GM23338 (cell line): Measurements from ENCODE around the gene CFAP157. TPM values are rescaled to one million over a fixed set of nuclear protein-coding genes. Genes with fewer than 3 reads are reported as not detected.

Experiments
- ATAC-seq: fragments of 200-7000 bp; cut with Tn5 transposase; 3 replicates; pipeline ENCODE4 v1.9.1; 2020
- DNase-seq: peaks from one replicate; pipeline ENCODE4 v3.0.0-alpha.2; 2015; ENCODE audit warnings: low spot score
- H2AFZ ChIP-seq: fragments of 200-600 bp; sonication (generic); 2 replicates; pipeline ENCODE4 v1.8.0; 2016; ENCODE audit warnings: antibody characterized with exemption, mild to moderate bottlenecking, moderate library complexity
- H3F3A ChIP-seq: fragments of 200-600 bp; sonication (generic); replicated peaks from 2 replicates; pipeline ENCODE4 v1.8.0; 2017; ENCODE audit warnings: antibody characterized with exemption, mixed run types, low read depth
- H3K27ac ChIP-seq: fragments of 200-600 bp; sonication (generic); 2 replicates; pipeline ENCODE4 v1.6.1; 2016; ENCODE audit warnings: low read depth
- H3K27me3 ChIP-seq: fragments of 200-600 bp; sonication (generic); 2 replicates; pipeline ENCODE4 v1.8.0; 2016; ENCODE audit warnings: mild to moderate bottlenecking, mixed run types, moderate library complexity; ENCODE audit not compliant: insufficient read depth
- H3K36me3 ChIP-seq: fragments of 200-600 bp; sonication (generic); 2 replicates; pipeline ENCODE4 v1.8.0; 2016; ENCODE audit warnings: mild to moderate bottlenecking; ENCODE audit not compliant: insufficient read depth
- H3K4me1 ChIP-seq: fragments of 200-600 bp; sonication (generic); 2 replicates; pipeline ENCODE4 v1.8.0; 2016; ENCODE audit warnings: mild to moderate bottlenecking, moderate library complexity; ENCODE audit not compliant: insufficient read depth
- H3K4me2 ChIP-seq: fragments of 200-600 bp; sonication (generic); 2 replicates; pipeline ENCODE4 v1.7.1; 2017; ENCODE audit warnings: mixed run types
- H3K4me3 ChIP-seq: fragments of 200-600 bp; sonication (generic); 2 replicates; pipeline ENCODE4 v1.6.1; 2016; ENCODE audit warnings: mixed run types
- H3K79me2 ChIP-seq: fragments of 200-600 bp; sonication (generic); replicated peaks from 2 replicates; pipeline ENCODE4 v1.8.0; 2017; ENCODE audit warnings: mild to moderate bottlenecking; ENCODE audit not compliant: insufficient read depth
- H3K9me2 ChIP-seq: fragments of 200-600 bp; sonication (generic); 2 replicates; pipeline ENCODE4 v1.8.0; 2017; ENCODE audit not compliant: insufficient read depth
- H4K20me1 ChIP-seq: fragments of 200-600 bp; sonication (generic); replicated peaks from 2 replicates; pipeline ENCODE4 v1.8.0; 2017; ENCODE audit warnings: mild to moderate bottlenecking; ENCODE audit not compliant: insufficient read depth
- H3K27ac Mint-ChIP-seq: 2 replicates; pipeline ENCODE4 v1.8.0; 2020; ENCODE audit warnings: inconsistent platforms, mild to moderate bottlenecking, moderate library complexity, mixed read lengths
- H3K27me3 Mint-ChIP-seq: 3 replicates; pipeline ENCODE4 v1.8.0; 2022; ENCODE audit warnings: low read depth, mild to moderate bottlenecking, moderate library complexity, mixed read lengths, inconsistent platforms; ENCODE audit not compliant: insufficient read depth, poor library complexity
- H3K36me3 Mint-ChIP-seq: 3 replicates; pipeline ENCODE4 v1.8.0; 2021; ENCODE audit warnings: low read depth, mild to moderate bottlenecking, inconsistent platforms, moderate library complexity, mixed read lengths
- H3K4me1 Mint-ChIP-seq: 3 replicates; pipeline ENCODE4 v1.8.0; 2020; ENCODE audit warnings: mild to moderate bottlenecking, inconsistent platforms, mixed read lengths
- H3K4me3 Mint-ChIP-seq: 3 replicates; pipeline ENCODE4 v1.8.0; 2021; ENCODE audit warnings: moderate library complexity, mild to moderate bottlenecking, inconsistent platforms, mixed read lengths
- H3K9me3 Mint-ChIP-seq: 3 replicates; pipeline ENCODE4 v1.8.0; 2020; ENCODE audit warnings: moderate library complexity, mild to moderate bottlenecking, inconsistent platforms, mixed read lengths
- CREB1 ChIP-seq: fragments of 250-450 bp; sonication (Bioruptor Pico); IDR thresholded peaks from 2 replicates; pipeline ENCODE4 v1.5.0; 2020; ENCODE audit warnings: low read depth, mild to moderate bottlenecking, moderate library complexity
- EZH2phosphoT487 ChIP-seq: fragments of 200-600 bp; sonication (generic); IDR thresholded peaks from one replicate; pipeline ENCODE4 v1.8.1; 2018; ENCODE audit warnings: antibody characterized with exemption; ENCODE audit not compliant: unreplicated experiment
- JUNB ChIP-seq: IDR thresholded peaks from one replicate; pipeline ENCODE4 v1.6.1; 2016; ENCODE audit warnings: antibody characterized with exemption; ENCODE audit not compliant: unreplicated experiment
- NANOG ChIP-seq: IDR thresholded peaks from 2 replicates; pipeline ENCODE4 v1.6.1; 2016; ENCODE audit warnings: antibody characterized with exemption, borderline replicate concordance
- POLR2AphosphoS5 ChIP-seq: IDR thresholded peaks from 2 replicates; pipeline ENCODE4 v1.6.1; 2016; ENCODE audit warnings: antibody characterized with exemption, low read depth
- STAT1 ChIP-seq: IDR thresholded peaks from one replicate; pipeline ENCODE4 v1.6.1; 2016; ENCODE audit warnings: antibody characterized with exemption; ENCODE audit not compliant: unreplicated experiment
- ZNF114 ChIP-seq: fragments of 250-450 bp; sonication (Bioruptor Pico); IDR thresholded peaks from 2 replicates; pipeline ENCODE4 v1.5.0; 2020; ENCODE audit warnings: mild to moderate bottlenecking, moderate library complexity
- ZNF331 ChIP-seq: fragments of 250-450 bp; sonication (Bioruptor Pico); IDR thresholded peaks from 2 replicates; pipeline ENCODE4 v1.5.0; 2020; ENCODE audit warnings: low read depth, mild to moderate bottlenecking, moderate library complexity
- polyA plus RNA-seq: library from polyadenylated mRNA; unstranded; fragments of >200 nt; fragmentation: Nextera tagmentation; extraction: Ambion mirVana; gene quantifications from 2 replicates; pipeline ENCODE4 v1.2.1, GENCODE V29; 2016
- total RNA-seq: library from RNA; depleted of rRNA; stranded (reverse); fragments of >200 nt; shearing (Covaris generic); gene quantifications from 2 replicates; pipeline ENCODE4 v1.2.3, GENCODE V29; 2014
- TF ChIP-seq, protein P1 (sequence below), 2 experiments: fragments of 200-600 bp in 1 of 2; sonication (generic) in 1 of 2; conservative IDR thresholded peaks; 2 replicates each; pipeline versions ENCODE4 v1.5.1 to v1.6.1; 2016 to 2017; ENCODE audit warnings: antibody characterized with exemption in 2 of 2, low read depth in 2 of 2, mild to moderate bottlenecking in 2 of 2, moderate library complexity in 1 of 2
- TF ChIP-seq, protein P2 (sequence below): IDR thresholded peaks from 2 replicates; pipeline ENCODE4 v1.6.1; 2016; ENCODE audit warnings: antibody characterized with exemption
- TF ChIP-seq, protein P3 (sequence below): IDR thresholded peaks from one replicate; pipeline ENCODE4 v1.6.1; 2018; ENCODE audit warnings: antibody characterized with exemption; ENCODE audit not compliant: unreplicated experiment

CFAP157 gene
- total and polyA plus RNA-seq, 2 experiments from 2014 or later: 0.17 to 0.55 TPM

DNA sequence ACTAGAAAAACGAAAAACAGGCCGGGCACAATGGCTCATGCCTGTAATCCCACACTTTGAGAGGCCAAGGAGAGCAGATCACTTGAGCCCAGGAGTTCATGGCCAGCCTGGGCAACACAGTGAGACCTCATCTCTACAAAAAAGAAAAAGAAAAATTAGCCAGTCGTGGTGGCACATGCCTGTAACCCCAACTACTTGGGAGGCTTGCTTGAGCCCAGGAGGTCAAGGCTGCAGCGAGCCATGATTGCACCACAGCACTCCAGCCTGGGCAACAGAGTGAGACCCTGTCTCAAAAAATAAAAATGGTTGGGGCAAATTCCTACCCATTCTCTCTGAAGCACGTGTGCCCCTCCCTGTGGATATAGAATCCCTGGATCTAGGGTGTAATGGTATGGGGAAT lies 8.4 kb upstream of the CFAP157 start (continued):
- TF ChIP-seq, protein P1, sequence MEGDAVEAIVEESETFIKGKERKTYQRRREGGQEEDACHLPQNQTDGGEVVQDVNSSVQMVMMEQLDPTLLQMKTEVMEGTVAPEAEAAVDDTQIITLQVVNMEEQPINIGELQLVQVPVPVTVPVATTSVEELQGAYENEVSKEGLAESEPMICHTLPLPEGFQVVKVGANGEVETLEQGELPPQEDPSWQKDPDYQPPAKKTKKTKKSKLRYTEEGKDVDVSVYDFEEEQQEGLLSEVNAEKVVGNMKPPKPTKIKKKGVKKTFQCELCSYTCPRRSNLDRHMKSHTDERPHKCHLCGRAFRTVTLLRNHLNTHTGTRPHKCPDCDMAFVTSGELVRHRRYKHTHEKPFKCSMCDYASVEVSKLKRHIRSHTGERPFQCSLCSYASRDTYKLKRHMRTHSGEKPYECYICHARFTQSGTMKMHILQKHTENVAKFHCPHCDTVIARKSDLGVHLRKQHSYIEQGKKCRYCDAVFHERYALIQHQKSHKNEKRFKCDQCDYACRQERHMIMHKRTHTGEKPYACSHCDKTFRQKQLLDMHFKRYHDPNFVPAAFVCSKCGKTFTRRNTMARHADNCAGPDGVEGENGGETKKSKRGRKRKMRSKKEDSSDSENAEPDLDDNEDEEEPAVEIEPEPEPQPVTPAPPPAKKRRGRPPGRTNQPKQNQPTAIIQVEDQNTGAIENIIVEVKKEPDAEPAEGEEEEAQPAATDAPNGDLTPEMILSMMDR (conservative IDR thresholded peaks at IDR 0.05; ENCODE audit: low read depth in 2 of 2): no peak
- TF ChIP-seq EZH2phosphoT487 (no peak), NANOG (no peak), STAT1 (no peak), JUNB (no peak)

DNA sequence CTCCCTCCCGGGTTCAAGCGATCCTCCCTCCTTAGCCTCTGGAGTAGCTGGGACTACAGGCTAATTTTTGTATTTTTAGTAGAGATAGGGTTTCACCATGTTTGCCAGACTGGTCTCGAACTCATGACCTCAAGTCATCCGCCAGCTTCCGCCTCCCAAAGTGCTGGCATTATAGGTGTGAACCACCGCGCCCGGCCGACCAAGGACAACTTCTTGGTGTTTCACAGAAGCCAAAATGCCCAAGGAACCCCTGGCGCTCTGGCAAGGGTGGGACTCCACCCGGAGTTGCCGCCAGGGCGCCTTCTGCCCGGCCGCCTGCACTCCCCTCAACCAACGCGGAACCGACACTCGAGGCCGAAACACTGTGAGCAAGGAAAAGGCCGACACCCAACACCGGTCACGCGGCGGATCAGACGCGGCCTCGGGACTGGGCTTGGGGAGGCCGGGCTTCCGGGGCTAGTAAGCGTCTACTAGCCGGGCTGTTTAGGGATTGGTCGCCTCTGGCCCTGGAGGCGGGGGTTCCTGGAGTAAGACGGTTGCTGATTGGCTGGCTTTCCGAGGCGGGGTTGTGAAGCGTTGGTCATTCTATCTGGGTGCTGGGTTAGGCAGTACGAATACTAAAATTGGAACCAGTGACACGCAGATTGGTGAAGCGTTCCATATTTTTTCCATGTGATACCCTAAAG lies 7.7 kb upstream of the CFAP157 start:
- H3K36me3 Mint-ChIP-seq: no peaks in the 10 kb centered on the region
- peak overlapping the region; percentile 47 for H3K4me3 ChIP-seq
- H3K79me2 ChIP-seq: no peaks in the 10 kb centered on the region
- H3K36me3 ChIP-seq: no peaks in the 10 kb centered on the region
- H3K27me3 Mint-ChIP-seq: peaks cover 6% of the 10 kb centered on the region
- H3K4me1 ChIP-seq: no peaks in the 10 kb centered on the region
- peak; percentile 98 for DNase-seq
- H2AFZ ChIP-seq: no peak overlapping the region; the same call in 1 of the 2 replicates
- H3F3A ChIP-seq: no peaks in the 10 kb centered on the region; the same call in 1 of the 2 replicates
- no peaks in the 10 kb centered on the region for H3K27me3 ChIP-seq
- peak overlapping the region; percentile 39; the same call in 1 of the 2 replicates for H3K27ac Mint-ChIP-seq
- peak overlapping the region; percentile 58; the same call in 1 of the 2 replicates for H3K4me2 ChIP-seq
- H3K27ac ChIP-seq: no peak overlapping the region
- no peaks in the 10 kb centered on the region for H4K20me1 ChIP-seq
- TF ChIP-seq ZNF331 (CRISPR knock-in tag) (no peak), CREB1 (CRISPR knock-in tag) (peak; percentile 50; the same call in 1 of the 2 replicates), POLR2AphosphoS5 (peak; percentile 95)
- no peaks in the 10 kb centered on the region for H3K9me2 ChIP-seq
- H3K4me3 Mint-ChIP-seq: peak overlapping the region; percentile 78
- H3K4me1 Mint-ChIP-seq: peaks cover 2% of the 10 kb centered on the region; the same call in 2 of the 3 replicates
- H3K9me3 Mint-ChIP-seq: no peaks in the 10 kb centered on the region; the same call in 1 of the 3 replicates
- peak; percentile 99 for ATAC-seq

DNA sequence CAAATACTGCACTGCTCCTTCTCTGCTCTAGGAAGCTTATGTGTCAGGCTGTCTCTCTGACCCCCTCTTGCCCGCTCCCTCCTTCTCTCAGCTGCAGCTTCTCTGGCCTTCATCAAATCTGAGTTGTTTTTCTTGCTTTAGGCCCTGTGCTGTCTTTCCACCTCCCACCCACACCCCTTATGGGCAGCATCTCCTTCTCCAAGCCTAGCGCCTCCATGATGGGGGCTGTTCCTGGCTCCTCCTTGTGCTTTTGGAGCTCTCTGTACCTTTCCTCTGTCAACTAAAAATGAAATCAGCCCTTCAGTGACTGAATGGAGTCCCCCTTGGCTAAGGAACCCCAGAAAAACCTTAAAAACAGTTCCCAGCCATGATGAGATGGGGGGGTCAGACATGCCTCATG lies 6.6 kb upstream of the CFAP157 start:
- Histone ChIP-seq H3K9me2 (no peaks in the 10 kb centered on the region), H2AFZ (0 out of 2 replicates have a peak overlapping the region, but pooled peaks have one; percentile 38), H3K4me3 (no peak overlapping the region), H3F3A (no peaks in the 10 kb centered on the region; the same call in 1 of the 2 replicates), H3K4me2 (no peak overlapping the region), H3K27me3 (no peaks in the 10 kb centered on the region), H3K27ac (no peak overlapping the region), H3K36me3 (no peaks in the 10 kb centered on the region), H3K79me2 (no peaks in the 10 kb centered on the region), H3K4me1 (no peaks in the 10 kb centered on the region), H4K20me1 (no peaks in the 10 kb centered on the region)
- Mint-ChIP-seq H3K4me1 (peaks cover 2% of the 10 kb centered on the region; the same call in 2 of the 3 replicates), H3K36me3 (no peaks in the 10 kb centered on the region), H3K27ac (no peak overlapping the region), H3K9me3 (no peaks in the 10 kb centered on the region; the same call in 1 of the 3 replicates), H3K4me3 (no peak overlapping the region; the same call in 2 of the 3 replicates), H3K27me3 (peaks cover 4% of the 10 kb centered on the region)
- no peak for ATAC-seq
- DNase-seq: no peak
- TF ChIP-seq CREB1 (CRISPR knock-in tag) (no peak), JUNB (no peak), ZNF114 (CRISPR knock-in tag) (no peak)
- TF ChIP-seq, protein P2, sequence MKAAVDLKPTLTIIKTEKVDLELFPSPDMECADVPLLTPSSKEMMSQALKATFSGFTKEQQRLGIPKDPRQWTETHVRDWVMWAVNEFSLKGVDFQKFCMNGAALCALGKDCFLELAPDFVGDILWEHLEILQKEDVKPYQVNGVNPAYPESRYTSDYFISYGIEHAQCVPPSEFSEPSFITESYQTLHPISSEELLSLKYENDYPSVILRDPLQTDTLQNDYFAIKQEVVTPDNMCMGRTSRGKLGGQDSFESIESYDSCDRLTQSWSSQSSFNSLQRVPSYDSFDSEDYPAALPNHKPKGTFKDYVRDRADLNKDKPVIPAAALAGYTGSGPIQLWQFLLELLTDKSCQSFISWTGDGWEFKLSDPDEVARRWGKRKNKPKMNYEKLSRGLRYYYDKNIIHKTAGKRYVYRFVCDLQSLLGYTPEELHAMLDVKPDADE: no peak
- TF ChIP-seq, protein P3, sequence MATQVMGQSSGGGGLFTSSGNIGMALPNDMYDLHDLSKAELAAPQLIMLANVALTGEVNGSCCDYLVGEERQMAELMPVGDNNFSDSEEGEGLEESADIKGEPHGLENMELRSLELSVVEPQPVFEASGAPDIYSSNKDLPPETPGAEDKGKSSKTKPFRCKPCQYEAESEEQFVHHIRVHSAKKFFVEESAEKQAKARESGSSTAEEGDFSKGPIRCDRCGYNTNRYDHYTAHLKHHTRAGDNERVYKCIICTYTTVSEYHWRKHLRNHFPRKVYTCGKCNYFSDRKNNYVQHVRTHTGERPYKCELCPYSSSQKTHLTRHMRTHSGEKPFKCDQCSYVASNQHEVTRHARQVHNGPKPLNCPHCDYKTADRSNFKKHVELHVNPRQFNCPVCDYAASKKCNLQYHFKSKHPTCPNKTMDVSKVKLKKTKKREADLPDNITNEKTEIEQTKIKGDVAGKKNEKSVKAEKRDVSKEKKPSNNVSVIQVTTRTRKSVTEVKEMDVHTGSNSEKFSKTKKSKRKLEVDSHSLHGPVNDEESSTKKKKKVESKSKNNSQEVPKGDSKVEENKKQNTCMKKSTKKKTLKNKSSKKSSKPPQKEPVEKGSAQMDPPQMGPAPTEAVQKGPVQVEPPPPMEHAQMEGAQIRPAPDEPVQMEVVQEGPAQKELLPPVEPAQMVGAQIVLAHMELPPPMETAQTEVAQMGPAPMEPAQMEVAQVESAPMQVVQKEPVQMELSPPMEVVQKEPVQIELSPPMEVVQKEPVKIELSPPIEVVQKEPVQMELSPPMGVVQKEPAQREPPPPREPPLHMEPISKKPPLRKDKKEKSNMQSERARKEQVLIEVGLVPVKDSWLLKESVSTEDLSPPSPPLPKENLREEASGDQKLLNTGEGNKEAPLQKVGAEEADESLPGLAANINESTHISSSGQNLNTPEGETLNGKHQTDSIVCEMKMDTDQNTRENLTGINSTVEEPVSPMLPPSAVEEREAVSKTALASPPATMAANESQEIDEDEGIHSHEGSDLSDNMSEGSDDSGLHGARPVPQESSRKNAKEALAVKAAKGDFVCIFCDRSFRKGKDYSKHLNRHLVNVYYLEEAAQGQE: no peak
